HG03025 (cell line): ENCODE data around the gene BPI.
"Not testable (repeated sequence)": the region's sequence is repeated elsewhere in the genome, so short reads cannot be mapped to it uniquely, and the experiment has no call there.

Experiments used
- ATAC-seq: cut with Tn5 transposase; IDR thresholded peaks from one replicate; pipeline ENCODE4 v1.9.1; 2021; ENCODE audit warnings: mild to moderate bottlenecking, moderate library complexity; ENCODE audit not compliant: unreplicated experiment, low FRiP score

Gene BPI

DNA sequence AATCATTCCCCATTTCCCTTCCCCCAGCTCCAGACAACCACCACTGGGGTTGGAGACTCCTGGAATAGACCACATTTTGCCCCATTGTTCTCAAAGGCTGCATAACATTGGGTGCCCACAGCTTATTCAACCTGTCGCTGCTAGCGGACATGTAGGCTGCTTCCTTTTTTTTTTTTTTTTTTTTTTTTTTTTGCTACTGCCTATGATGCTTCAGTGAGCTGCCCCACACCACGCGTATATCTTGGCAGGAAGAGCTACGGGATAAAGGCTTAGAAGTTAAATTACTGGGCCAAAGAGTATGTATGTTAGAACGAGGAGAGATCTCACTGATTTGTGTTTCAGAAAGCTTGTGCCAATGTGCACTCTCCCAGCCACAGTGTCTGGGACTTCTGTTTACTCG lies 49.4 kb downstream of the BPI start:
- ATAC-seq, result no peak

DNA sequence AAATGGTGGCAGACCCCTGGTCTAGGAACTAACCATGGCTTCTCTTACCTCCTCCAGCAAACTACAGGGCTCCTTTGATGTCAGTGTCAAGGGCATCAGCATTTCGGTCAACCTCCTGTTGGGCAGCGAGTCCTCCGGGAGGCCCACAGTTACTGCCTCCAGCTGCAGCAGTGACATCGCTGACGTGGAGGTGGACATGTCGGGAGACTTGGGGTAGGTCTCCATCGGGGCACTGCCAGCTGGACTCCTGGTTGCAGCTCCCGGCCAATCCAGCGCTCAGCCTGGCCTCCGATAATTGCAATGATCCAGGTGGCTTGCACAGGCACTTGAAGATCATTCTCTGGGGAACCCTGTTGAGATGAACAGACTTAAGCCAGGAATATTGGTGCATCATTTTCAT lies 50.3 kb downstream of the BPI start:
- ATAC-seq, result no peak

DNA sequence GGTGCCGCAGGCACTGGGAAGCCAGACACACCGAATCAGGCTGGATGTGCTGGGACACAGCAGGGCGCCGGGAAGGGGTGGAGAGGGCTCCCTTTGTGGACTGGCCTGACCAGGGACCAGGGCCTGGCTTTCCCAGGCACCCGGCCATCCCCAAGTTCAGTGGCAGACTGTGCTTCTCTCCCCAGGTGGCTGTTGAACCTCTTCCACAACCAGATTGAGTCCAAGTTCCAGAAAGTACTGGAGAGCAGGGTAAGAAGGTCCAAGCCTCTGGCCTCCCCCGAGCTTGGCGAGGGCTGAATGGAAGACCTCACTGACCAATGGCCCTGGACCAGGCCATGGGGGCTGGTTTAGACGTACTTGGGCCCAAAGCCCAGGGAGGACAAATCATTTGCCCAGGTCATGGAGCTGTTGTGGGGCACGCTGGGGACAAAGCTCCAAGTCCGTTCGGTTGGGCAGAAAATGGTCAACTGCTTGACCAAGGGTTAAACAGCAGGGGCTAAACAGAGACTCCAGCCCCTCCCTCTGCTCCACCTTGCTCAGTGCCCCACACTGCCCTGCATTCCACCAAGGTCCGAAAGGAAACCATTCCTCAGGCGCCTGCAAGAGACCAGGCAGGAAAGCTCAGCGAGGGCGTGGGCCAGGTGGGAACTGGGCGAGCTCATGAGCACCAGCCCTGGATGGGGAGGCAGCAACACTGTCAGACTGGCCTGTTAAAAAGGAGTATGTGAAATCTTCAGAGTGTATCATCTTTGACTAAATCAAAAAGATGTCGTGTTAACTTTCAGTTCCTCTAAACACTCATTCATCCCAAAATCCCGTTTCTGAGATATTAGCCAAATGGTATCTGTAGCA lies 51.4 kb downstream of the BPI start:
- ATAC-seq, result no peak

DNA sequence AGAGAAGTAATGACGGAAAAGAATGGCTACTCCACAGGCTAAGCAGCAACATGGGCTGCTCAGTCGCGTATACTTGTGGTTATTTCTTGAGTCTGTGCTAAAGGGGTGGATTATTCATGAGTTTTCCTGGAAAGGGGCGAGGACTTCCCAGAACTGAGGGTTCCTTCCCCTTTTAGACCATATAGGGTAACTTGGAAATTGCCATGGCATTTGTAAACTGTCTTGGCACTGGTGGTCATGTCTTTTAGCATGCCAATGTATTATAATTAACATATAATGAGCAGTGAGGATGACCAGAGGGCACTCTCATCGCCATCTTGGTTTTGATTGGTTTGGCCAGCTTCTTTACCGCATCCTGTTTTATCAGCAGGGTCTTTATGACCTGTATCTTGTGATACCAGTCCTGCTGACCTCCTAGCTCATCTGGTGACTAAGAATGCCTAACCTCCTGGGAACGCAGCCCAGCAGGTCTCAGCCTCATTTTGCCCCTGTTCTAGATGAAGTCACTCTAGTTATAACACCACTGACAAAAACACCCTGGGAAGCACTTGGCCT lies 53.8 kb downstream of the BPI start:
- ATAC-seq, result no peak

DNA sequence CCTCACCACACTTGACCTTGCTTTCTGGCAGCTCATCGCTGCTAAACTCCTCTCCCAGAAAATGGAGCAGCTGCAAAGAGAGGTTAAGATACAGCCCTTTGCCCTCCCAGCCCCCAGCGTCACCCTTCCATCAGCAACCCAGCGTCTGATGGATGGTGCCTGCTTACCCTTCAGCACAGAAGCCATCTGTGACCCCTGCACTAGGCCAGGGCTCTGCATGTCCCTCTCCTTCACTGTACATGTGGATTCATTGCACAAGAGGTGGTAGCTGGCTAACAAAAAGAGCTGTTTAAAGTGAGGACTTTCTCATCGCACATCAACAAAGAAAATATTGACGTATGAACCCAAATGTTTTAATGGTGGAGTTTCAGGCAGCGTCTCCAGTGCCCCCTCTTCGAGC lies 54.6 kb downstream of the BPI start:
- no peak for ATAC-seq

DNA sequence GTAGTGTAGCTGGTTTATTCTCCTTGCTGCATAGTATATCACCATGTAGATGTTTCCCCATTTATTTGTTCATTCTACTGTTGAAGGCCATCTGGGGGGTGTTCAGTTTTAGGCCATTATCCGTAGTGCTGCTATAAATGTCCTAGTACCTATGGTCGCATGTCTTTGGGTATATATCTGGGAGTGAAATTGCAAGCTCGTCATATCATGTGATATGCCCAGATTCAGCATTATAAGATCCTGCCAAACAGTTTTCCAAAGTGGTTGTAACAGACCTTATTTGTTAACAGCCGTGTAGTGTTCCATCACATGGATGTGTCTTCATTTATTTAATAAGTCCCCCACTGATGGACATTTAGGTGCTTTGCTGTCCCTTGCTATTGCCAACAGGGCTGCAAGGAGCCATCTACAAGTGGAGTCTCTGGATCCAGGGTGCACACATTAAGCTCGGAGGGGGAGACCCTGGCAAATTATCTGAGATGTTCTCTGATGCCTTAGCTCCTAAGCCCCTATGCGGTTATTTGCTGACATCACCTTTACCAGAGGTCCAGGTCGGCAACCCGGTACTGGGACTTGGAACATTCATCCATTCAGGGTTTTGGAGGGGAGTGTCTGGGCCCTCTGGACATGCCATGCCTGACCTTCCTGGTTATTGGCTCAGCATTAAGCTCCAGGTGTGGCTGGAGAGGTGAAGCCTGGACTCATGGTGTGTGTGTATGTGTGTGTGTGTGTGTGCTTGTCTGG lies 59.2 kb downstream of the BPI start:
- no peak for ATAC-seq

DNA sequence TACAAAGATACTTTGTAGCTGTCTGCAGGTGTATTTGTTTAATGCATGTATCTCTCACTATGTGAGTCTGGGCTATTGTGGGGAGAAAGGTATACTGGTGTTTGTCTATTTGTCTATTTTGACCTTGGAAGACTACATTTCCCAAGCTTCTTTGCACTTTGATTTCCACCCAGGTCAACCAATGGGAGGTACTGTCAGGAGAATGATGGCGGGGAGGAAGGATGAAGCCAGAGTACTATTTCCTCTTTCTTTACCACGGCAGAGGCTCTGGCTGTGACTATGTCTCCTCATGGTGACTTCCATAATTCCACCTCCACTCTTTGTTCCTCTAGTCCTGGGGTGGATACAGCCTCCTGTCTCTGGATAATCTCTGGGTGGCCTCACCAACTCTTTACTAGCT lies 65.4 kb downstream of the BPI start:
- no peak for ATAC-seq

DNA sequence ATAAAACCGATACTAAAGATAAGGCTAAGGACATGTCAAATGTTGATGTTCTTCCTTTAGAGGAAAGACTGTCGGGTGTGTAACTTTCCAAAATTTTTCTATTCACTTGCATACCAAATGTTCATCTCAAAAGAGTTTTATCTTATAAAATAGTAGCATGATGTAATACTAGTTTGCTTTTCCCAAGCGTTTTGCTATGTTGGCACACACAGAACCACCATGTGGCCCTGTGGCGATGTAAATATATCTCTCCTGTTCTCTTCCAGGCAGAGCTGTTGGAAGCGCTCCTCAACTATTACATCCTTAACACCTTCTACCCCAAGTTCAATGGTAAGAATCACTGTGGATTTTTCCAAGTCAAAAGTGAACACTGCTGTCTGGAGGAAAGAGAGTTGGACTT lies 68.8 kb downstream of the BPI start:
- ATAC-seq, result no peak

DNA sequence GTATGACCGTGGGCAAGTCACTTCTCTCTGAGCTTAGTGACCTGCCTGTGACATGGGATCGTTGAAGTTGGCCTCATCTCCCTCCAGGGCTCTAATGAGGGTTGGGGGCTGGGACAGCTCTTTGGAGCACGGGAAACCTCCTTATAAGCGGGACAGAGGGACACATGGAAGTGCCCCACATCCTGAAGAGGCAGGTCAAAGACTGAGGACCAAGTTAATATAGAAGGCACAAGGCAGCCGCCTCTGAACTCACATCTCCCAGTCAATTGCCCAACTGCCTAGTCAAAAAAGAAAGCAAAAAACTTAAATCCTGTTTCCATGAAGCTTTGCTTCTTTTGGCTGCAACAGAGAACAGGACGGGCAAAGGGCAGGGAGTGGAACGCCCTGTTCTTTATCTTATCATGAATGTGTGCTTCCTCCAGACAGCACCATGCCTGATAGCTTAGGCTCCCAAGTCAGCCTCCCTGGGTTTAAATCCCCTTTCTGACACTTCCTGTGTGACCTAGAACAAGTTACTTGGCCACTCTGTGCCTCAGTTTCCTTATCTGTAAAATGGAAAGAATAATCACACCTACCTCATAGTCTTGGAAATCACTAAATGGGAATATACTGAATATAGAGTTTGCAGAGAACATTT lies 69.4 kb downstream of the BPI start:
- no peak for ATAC-seq

DNA sequence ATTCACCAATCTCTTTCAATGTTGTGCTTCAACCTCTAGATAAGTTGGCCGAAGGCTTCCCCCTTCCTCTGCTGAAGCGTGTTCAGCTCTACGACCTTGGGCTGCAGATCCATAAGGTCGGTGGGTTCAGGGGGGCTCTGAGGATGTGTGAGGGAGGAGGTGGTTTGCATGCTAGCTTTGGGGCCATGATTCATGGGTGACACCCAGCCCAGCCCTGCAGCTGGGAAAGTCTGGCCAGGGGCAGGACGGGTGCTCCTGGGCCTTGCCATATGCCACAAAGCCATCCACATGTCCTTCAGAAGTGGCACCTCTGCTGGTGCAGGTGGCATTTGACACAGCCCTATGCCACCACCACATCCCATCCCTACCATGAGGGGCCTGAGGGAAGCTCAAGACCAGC lies 69.9 kb downstream of the BPI start:
- ATAC-seq, result no peak

DNA sequence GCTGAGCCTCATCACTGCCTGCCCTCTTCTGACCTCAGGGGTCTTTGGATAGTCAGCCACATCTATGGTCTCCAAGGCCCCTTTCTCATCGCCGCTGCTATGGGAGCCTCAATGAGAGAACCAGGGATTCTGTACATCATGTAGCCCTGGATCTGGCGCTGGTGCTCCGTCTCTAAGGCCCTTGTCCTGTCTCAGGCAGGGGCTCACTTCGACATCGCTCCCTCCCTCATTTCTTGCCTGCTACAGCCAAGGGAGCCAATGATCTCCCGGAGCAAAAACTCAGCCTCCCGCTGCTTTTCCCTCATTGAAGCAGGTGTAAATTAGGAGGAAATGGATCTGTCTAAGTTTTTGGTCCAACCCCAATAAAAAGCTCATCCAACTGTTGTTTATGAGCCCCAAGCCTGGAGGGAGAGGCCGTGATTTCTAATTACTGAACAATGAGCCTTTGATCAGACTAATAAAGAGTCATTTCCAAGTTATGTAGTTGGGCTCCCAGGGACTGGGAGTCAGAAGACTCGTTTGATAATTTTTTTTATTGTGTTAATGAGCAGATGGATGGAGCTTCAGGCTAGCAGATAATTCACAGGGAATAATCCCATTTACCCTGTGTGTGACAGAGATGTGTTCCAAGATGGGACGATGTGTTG lies 73.2 kb downstream of the BPI start:
- ATAC-seq, result no peak

DNA sequence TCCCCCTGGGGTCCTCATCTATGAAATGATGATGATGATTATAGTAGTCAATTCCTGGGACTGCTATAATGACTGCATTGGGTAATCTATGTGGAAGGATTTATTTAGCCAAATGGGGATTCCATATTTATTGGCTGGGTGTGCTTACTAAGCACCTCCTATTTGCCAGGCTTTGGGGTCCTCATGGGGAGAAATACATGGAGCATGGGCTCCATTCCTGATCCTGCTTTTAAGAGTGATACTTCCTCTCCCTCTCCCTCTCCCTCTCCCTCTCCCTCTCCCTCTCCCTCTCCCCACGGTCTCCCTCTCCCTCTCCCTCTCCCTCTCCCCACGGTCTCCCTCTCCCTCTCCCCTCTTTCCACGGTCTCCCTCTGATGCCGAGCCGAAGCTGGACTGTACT lies 73.9 kb downstream of the BPI start:
- ATAC-seq, result not testable (repeated sequence)

DNA sequence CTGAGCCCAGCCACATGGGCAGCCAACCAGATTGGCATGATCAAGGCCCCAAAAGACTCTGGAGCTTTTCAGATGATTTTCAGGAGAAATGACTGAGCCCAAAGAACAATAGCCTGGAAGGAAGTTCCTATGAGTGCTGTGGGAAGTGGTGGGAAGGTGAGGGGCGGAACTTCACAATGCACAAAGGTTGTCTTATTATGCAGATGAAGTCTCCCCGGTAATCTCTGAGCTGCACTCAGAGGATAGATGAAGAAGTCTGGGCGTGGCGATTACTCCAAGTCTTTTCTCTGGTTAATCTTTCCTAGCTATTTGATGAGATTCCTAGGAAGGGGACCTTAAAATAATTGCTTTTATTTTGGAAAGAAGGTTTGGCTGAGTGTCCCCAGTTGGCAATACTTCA lies 79.2 kb downstream of the BPI start:
- ATAC-seq, result no peak

DNA sequence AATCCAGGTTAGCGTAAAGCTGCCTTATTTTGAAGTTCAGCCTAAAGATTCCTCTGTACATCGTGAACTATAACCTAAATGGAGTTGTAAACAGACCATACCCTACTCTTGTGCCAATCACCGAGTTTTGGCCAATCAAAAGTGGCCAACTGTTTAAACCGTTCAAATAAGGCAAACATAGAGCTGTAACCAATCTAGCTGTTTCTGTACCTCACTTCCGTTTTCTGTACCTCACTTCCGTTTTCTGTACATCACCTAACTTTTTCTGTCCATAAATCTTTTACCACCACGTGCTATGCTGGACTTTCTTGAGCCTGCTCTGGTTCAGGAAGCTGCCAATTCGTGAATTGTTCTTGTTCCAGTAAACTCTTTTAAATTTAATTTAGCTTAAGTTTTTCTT lies 82.0 kb downstream of the BPI start:
- no peak for ATAC-seq

DNA sequence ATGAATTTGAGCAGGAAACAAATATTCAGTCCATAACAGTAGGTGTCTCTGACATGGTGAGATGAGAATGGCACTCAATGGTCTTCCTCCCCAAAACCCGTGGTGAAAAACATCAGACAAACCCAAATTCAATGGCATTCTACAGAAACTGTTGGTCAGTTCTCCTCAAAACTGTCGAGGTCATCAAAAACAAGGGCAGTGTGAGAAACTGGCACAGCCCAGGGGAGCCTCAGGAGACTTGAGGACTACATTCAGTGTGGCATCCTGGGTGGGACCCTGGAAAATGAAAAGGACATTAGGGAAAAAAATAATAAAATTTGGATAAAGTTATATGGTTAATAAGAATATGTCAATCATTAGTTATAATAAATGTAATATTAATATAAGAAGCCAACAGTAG lies 82.9 kb downstream of the BPI start:
- ATAC-seq, result no peak
